Kidney (tissue), 14 donors: ENCODE results near the gene NHSL1. TPM values are rescaled to one million over a fixed set of nuclear protein-coding genes. Genes with fewer than 3 reads are reported as not detected.

Experiments
- DNase-seq, 5 donors: peaks; one replicate each; pipeline ENCODE4 v3.0.0-alpha.2; 2013 to 2020
- FAIRE-seq: peaks from 2 replicates; lab custom pipeline; 2012; peaks lifted over from hg19 to GRCh38; lab: Jason Lieb, UNC
- H3K27ac ChIP-seq, 2 donors: one replicate each; pipeline ENCODE4 v1.7.0; 2013; ENCODE audit warnings: low read depth in 2 of 2, low read length in 2 of 2, inconsistent platforms in 1 of 2
- H3K27me3 ChIP-seq: one replicate; pipeline ENCODE4 v1.7.1; 2013; ENCODE audit warnings: low read length, inconsistent platforms; ENCODE audit not compliant: control insufficient read depth, insufficient read depth
- H3K36me3 ChIP-seq, 3 donors: one replicate each; pipeline versions ENCODE4 v1.7.0 to v1.7.1; 2013; ENCODE audit warnings: low read length in 3 of 3, control low read depth in 1 of 3, inconsistent platforms in 1 of 3; ENCODE audit not compliant: insufficient read depth in 3 of 3, control insufficient read depth in 2 of 3
- H3K4me1 ChIP-seq, 3 donors: one replicate each; pipeline versions ENCODE4 v1.7.0 to v1.7.1; 2013; ENCODE audit warnings: low read length in 3 of 3, inconsistent platforms in 1 of 3, low read depth in 1 of 3; ENCODE audit not compliant: control insufficient read depth in 2 of 3, insufficient read depth in 2 of 3
- H3K4me3 ChIP-seq, 3 donors: one replicate each; pipeline versions ENCODE4 v1.7.0 to v1.8.1; 2013; ENCODE audit warnings: low read length in 3 of 3, control low read depth in 1 of 3, inconsistent platforms in 1 of 3
- H3K9ac ChIP-seq, 3 donors: one replicate each; pipeline versions ENCODE4 v1.7.0 to v1.7.1; 2013; ENCODE audit warnings: low read length in 3 of 3, control low read depth in 1 of 3, inconsistent platforms in 1 of 3
- H3K9me3 ChIP-seq, 3 donors: one replicate each; pipeline versions ENCODE4 v1.7.0 to v1.7.1; 2013; ENCODE audit warnings: low read length in 3 of 3, control low read depth in 1 of 3, inconsistent platforms in 1 of 3; ENCODE audit not compliant: control insufficient read depth in 2 of 3, insufficient read depth in 1 of 3
- CTCF ChIP-seq: IDR thresholded peaks from 3 replicates; pipeline ENCODE4 v1.5.1; 2012; ENCODE audit warnings: mild to moderate bottlenecking, moderate library complexity, borderline replicate concordance; ENCODE audit not compliant: insufficient read depth; ENCODE audit errors: extremely low read depth
- intact Hi-C: fragments of 100-400 bp; cut with DNase I; formaldehyde crosslinking; loops from one replicate; pipeline ENCODE4 v1.11.1; 2022
- polyA plus RNA-seq: library from polyadenylated mRNA; stranded (reverse); fragments of 350-450 nt; fragmentation: Illumina TruSeq; extraction: RNeasy Lipid Tissue Mini Kit (QIAGEN cat#74804); gene quantifications from one replicate; pipeline ENCODE4 v1.2.3, GENCODE V29; 2014; ENCODE audit warnings: low read depth, low replicate concordance; ENCODE audit not compliant: insufficient read depth
- total RNA-seq: library from RNA; stranded (reverse); fragmentation: NEBNext Ultra II Directional; extraction: Animal tissue kit (Norgen Biotek cat#: 25700); gene quantifications from one replicate; pipeline ENCODE4 v1.2.1, GENCODE V29; 2021
- donor health status: control.
- donor health status: control.
- donor health status: control.
- donor health status: control.
- donor health status: control.
- donor health status: DM: yes; HTN: yes; CAD: no.
- donor health status: Normal renal cell carcinoma (clear cell type).

Gene NHSL1
- total and polyA plus RNA-seq, 2 donors from 2014 or later, result 4.4 to 31.4 TPM

- no peak overlapping the region for H3K27ac ChIP-seq
- no peak overlapping the region for H3K9ac ChIP-seq
- H3K36me3 ChIP-seq, result no peaks in the 10 kb centered on the region
- FAIRE-seq (no peak), DNase-seq (no peak)
- H3K4me3 ChIP-seq, result no peak overlapping the region
- intact Hi-C loops, result no loop called here
- H3K4me1 ChIP-seq, result peaks cover 3 to 35% (median 8%) of the 10 kb centered on the region in 3 donors
- no peaks in the 10 kb centered on the region for H3K9me3 ChIP-seq
- no peaks in the 10 kb centered on the region for H3K27me3 ChIP-seq
- no peak for TF ChIP-seq CTCF
These were observed 3.3 kb upstream of the NHSL1 start for GRCh38 chr6:138502546-138502945.

GRCh38 chr6:138500867-138501446 lies 1.7 kb upstream of the NHSL1 start:
- DNase-seq (no peak), FAIRE-seq (no peak)
- H3K9me3 ChIP-seq, result no peaks in the 10 kb centered on the region
- H3K27me3 ChIP-seq, result no peaks in the 10 kb centered on the region
- intact Hi-C loops, result no loop called here
- no peak overlapping the region for H3K9ac ChIP-seq
- H3K4me3 ChIP-seq, result no peak overlapping the region
- H3K36me3 ChIP-seq, result no peaks in the 10 kb centered on the region
- peaks cover 3 to 26% (median 8%) of the 10 kb centered on the region in 3 donors for H3K4me1 ChIP-seq
- peak overlapping the region in 1 of 2 donors; percentile 5 for H3K27ac ChIP-seq
- no peak for TF ChIP-seq CTCF

- H3K9me3 ChIP-seq, result no peaks in the 10 kb centered on the region
- DNase-seq (peak in 1 of 5 donors; percentile 42), FAIRE-seq (peak; percentile 80)
- H3K4me1 ChIP-seq, result peaks cover 3 to 30% (median 8%) of the 10 kb centered on the region in 3 donors
- H3K27ac ChIP-seq, result peak overlapping the region; percentile 45 to 71
- intact Hi-C loops, result no loop called here
- no peaks in the 10 kb centered on the region for H3K36me3 ChIP-seq
- H3K4me3 ChIP-seq, result peak overlapping the region in 2 of 3 donors; percentile 71 to 76
- TF ChIP-seq CTCF, result no peak
- H3K9ac ChIP-seq, result no peak overlapping the region
- H3K27me3 ChIP-seq, result no peaks in the 10 kb centered on the region
These were observed 861 bp upstream of the NHSL1 start for GRCh38 chr6:138500045-138500665.
